Tibial nerve (tissue), 4 donors: ENCODE results near the gene DMXL1. TPM values are rescaled to one million over a fixed set of nuclear protein-coding genes. Genes with fewer than 3 reads are reported as not detected.

ENCODE experiments used
- DNase-seq, 2 donors: peaks; one replicate each; pipeline ENCODE4 v3.0.0-alpha.2; 2019; ENCODE audit warnings: low spot score in 2 of 2
- H3K27ac ChIP-seq, 4 donors: fragments of 200-600 bp; sonication (generic) in 3 of 4; one replicate each; pipeline ENCODE4 v1.5.1; 2017 to 2019; ENCODE audit warnings: mild to moderate bottlenecking in 1 of 4
- H3K27me3 ChIP-seq, 2 donors: fragments of 200-600 bp; sonication (generic) in 1 of 2; one replicate each; pipeline versions ENCODE4 v1.5.1 to v1.6.0; 2017 to 2019
- H3K36me3 ChIP-seq, 3 donors: fragments of 200-600 bp; sonication (generic); one replicate each; pipeline ENCODE4 v1.5.1; 2018 to 2019
- H3K4me1 ChIP-seq, 4 donors: fragments of 200-600 bp; sonication (generic) in 3 of 4; one replicate each; pipeline ENCODE4 v1.5.1; 2017 to 2019
- H3K4me3 ChIP-seq, 4 donors: fragments of 200-600 bp; sonication (generic) in 3 of 4; one replicate each; pipeline ENCODE4 v1.5.1; 2017 to 2019; ENCODE audit warnings: mild to moderate bottlenecking in 1 of 4, moderate library complexity in 1 of 4
- H3K9me3 ChIP-seq, 4 donors: fragments of 200-600 bp; sonication (generic) in 3 of 4; one replicate each; pipeline ENCODE4 v1.5.1; 2017 to 2019
- EP300 ChIP-seq, 2 donors: sonication (generic); formaldehyde crosslinking; IDR thresholded peaks; one replicate each; pipeline ENCODE4 v1.6.1; 2017; ENCODE audit warnings: antibody characterized with exemption in 2 of 2, mild to moderate bottlenecking in 1 of 2
- POLR2A ChIP-seq, 2 donors: fragments of 450-650 bp; IDR thresholded peaks; one replicate each; pipeline ENCODE4 v1.6.1; 2017; ENCODE audit warnings: antibody characterized with exemption in 2 of 2, mild to moderate bottlenecking in 2 of 2, moderate library complexity in 2 of 2
- WGBS, 2 donors: methylation state at CpG; one replicate each; pipeline ENCODE4 v1.1.5; 2018; 5-methylcytosine and 5-hydroxymethylcytosine counted together
- total RNA-seq, 4 donors: library from RNA; depleted of rRNA; stranded (reverse); fragments of >200 nt; gene quantifications; one replicate each; pipeline ENCODE4 v1.1.0, GENCODE V29; 2016
- TF ChIP-seq, protein P1 (sequence below), 5 experiments: fragments of 200-600 bp in 3 of 5; fragments of 450-650 bp in 2 of 5; sonication (generic) in 3 of 5; IDR thresholded peaks; one replicate each; pipeline ENCODE4 v1.5.1; 2016 to 2019; ENCODE audit warnings: antibody characterized with exemption in 5 of 5, mild to moderate bottlenecking in 3 of 5, moderate library complexity in 2 of 5

DMXL1 gene
- total RNA-seq, 4 donors from 2014 or later: 59.1 to 101 (median 76.1) TPM

GRCh38 chr5:119285070-119285916 is 214.4 kb downstream of the DMXL1 start:
- Histone ChIP-seq H3K27ac (no peak overlapping the region), H3K9me3 (no peaks in the 10 kb centered on the region), H3K36me3 (no peaks in the 10 kb centered on the region), H3K4me1 (peaks cover 0 to 19% (median 6%) of the 10 kb centered on the region in 4 donors), H3K27me3 (no peaks in the 10 kb centered on the region), H3K4me3 (no peak overlapping the region)
- DNase-seq: no peak
- 81 to 82% methylated on average over 5 of the region's 5 CpGs for WGBS, 2 donors
- TF ChIP-seq POLR2A (IDR thresholded peaks at IDR 0.05) (no peak), EP300 (IDR thresholded peaks at IDR 0.05) (no peak)
- TF ChIP-seq, protein P1, sequence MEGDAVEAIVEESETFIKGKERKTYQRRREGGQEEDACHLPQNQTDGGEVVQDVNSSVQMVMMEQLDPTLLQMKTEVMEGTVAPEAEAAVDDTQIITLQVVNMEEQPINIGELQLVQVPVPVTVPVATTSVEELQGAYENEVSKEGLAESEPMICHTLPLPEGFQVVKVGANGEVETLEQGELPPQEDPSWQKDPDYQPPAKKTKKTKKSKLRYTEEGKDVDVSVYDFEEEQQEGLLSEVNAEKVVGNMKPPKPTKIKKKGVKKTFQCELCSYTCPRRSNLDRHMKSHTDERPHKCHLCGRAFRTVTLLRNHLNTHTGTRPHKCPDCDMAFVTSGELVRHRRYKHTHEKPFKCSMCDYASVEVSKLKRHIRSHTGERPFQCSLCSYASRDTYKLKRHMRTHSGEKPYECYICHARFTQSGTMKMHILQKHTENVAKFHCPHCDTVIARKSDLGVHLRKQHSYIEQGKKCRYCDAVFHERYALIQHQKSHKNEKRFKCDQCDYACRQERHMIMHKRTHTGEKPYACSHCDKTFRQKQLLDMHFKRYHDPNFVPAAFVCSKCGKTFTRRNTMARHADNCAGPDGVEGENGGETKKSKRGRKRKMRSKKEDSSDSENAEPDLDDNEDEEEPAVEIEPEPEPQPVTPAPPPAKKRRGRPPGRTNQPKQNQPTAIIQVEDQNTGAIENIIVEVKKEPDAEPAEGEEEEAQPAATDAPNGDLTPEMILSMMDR (IDR thresholded peaks at IDR 0.05): no peak

DNA sequence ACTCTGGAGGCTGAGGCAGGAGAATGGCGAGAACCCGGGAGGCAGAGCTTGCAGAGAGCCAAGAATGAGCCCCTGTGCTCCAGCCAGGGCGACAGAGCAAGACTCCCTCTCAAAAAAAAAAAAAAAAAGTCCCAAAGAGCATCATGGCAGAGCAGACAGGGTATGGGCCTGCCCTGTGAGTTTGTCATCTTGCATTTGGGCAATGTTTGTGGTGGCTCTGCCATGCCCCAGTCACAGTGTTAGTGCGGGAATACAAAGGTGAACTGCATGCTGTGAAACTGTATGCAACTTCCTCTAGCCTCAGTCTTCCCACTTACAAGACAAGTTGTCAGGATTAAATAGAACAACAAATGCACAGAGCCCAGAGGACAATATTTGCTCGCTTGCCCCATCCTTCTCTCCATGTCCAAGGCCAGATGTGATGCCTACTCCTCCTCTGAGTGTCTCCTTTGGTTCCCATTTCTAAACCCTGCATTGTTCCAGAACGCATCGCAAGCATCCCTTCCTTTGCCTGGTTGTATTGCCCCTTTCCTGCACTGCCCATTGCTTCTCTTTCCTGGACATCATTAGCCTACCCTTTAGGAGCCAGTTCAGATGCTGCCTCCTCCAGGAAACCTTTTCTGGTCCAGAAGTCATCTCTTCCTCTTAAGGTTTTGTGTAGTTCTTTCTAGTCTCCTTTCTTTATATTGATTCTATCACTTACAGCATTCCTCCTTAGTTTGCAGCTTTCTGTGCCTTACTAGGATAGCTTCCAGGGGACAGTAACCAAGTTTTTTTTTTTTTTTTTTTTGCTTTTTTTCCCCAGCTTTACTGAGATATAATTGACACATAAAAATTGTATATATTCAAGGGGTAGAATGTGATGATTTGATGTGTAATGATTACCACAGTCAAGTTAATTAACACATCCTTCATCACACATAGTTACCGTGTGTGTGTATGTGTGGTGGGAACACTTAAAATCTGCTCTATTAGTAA is 215.9 kb downstream of the DMXL1 start:
- DNase-seq: no peak

DNA sequence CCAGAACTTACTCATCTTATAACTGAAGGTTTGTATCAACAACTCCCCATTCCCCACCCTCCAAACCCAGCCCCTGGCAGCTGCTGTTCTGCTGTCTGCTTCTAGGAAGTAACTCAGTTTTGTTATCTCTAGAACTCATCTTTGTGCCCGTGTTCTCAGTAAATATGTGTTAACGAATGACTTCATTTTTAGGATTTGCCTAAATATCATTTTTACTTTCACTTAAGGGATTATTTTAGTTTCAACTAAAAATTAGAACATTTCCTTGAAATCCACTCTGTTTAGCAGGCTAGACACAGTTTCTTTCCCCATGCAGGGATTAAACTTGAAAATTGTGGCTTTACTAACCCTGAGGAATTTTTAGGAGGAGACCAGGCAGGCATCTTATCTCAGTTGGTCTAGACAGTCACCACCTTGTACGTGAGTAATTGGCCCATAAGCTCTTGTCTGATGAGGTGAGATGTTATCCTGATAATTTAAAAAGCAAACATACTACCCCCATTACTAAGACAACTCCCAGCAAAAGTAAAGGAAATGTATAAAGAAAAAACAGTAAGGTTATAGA is 216.7 kb downstream of the DMXL1 start:
- Histone ChIP-seq H3K27ac (no peak overlapping the region), H3K27me3 (no peaks in the 10 kb centered on the region), H3K4me1 (peaks cover 0 to 28% (median 8%) of the 10 kb centered on the region in 4 donors), H3K9me3 (no peaks in the 10 kb centered on the region), H3K36me3 (no peaks in the 10 kb centered on the region), H3K4me3 (no peak overlapping the region)
- TF ChIP-seq EP300 (IDR thresholded peaks at IDR 0.05) (no peak), POLR2A (IDR thresholded peaks at IDR 0.05) (no peak)
- TF ChIP-seq, protein P1 (IDR thresholded peaks at IDR 0.05): no peak
- no peak for DNase-seq
- 53 to 55% methylated on average over 3 of the region's 3 CpGs for WGBS, 2 donors

More for the DNA sequence above, 215.9 kb downstream of the DMXL1 start:
- TF ChIP-seq, protein P1 (IDR thresholded peaks at IDR 0.05): no peak
- TF ChIP-seq EP300 (IDR thresholded peaks at IDR 0.05) (no peak), POLR2A (IDR thresholded peaks at IDR 0.05) (no peak)
- WGBS, 2 donors: 94% methylated on average over 8 of the region's 8 CpGs
- Histone ChIP-seq H3K4me3 (no peak overlapping the region), H3K27me3 (no peaks in the 10 kb centered on the region), H3K9me3 (no peaks in the 10 kb centered on the region), H3K27ac (no peak overlapping the region), H3K36me3 (no peaks in the 10 kb centered on the region), H3K4me1 (peaks cover 0 to 28% (median 8%) of the 10 kb centered on the region in 4 donors)

GRCh38 chr5:119288379-119289033 is 217.6 kb downstream of the DMXL1 start:
- 45 to 61% methylated on average over 2 of the region's 2 CpGs for WGBS, 2 donors

More at GRCh38 chr5:119288379-119289033, 217.6 kb downstream of the DMXL1 start:
- Histone ChIP-seq H3K4me3 (no peak overlapping the region), H3K27me3 (no peaks in the 10 kb centered on the region), H3K9me3 (no peaks in the 10 kb centered on the region), H3K36me3 (no peaks in the 10 kb centered on the region), H3K4me1 (peaks cover 0 to 28% (median 8%) of the 10 kb centered on the region in 4 donors), H3K27ac (no peak overlapping the region)
- TF ChIP-seq EP300 (IDR thresholded peaks at IDR 0.05) (no peak), POLR2A (IDR thresholded peaks at IDR 0.05) (no peak)
- TF ChIP-seq, protein P1 (IDR thresholded peaks at IDR 0.05): no peak
- DNase-seq: no peak
